GM18511 (cell line): ENCODE measurements around the gene KDSR.

Experiments used
- ATAC-seq: cut with Tn5 transposase; IDR thresholded peaks from one replicate; pipeline ENCODE4 v1.9.1; 2021; ENCODE audit warnings: mild to moderate bottlenecking, moderate library complexity; ENCODE audit not compliant: unreplicated experiment

Gene KDSR

DNA sequence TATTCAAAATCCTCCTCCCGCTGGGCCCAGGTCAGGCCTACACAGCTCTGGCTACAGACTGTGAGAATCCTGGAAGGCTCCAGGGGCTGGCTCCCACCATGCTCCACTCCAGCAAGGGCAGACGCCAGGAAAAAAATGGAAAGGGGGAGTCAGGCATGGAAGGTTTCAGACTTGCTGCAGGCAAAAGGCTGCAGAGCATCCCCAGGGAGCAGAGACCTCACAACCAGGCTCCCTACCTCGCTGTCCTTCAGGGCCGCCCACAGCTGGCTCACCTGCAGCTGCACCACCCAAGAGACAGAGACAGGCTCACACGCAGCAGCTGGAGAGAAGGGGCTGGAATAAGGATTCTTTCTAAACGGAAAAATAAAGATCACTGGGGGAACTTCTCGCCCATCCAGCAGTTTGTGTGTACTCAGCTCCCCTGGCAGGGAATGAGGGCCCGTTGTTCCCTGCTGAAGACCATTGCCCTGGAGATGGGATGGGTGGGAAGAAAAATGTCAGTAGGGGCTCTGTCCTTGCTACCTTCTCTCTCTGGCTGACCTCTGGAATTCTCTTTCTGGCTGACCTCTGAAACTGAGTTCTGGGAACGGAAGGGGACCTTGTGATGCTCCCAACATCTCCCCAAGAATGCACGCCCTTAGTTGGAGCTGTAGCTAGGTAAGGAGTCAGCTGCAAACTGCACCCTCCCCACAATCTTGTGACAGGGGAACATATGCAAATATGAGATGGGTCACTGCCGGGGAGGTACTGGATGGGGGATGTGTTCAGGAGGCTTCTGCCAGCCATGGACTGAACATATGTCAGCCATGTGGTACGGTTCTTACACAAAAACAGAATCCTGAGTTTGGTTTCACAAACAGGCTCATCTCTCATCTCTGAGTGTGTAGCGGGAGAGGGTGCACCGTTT, 81.9 kb downstream of the KDSR start:
- peak; percentile 97 for ATAC-seq

DNA sequence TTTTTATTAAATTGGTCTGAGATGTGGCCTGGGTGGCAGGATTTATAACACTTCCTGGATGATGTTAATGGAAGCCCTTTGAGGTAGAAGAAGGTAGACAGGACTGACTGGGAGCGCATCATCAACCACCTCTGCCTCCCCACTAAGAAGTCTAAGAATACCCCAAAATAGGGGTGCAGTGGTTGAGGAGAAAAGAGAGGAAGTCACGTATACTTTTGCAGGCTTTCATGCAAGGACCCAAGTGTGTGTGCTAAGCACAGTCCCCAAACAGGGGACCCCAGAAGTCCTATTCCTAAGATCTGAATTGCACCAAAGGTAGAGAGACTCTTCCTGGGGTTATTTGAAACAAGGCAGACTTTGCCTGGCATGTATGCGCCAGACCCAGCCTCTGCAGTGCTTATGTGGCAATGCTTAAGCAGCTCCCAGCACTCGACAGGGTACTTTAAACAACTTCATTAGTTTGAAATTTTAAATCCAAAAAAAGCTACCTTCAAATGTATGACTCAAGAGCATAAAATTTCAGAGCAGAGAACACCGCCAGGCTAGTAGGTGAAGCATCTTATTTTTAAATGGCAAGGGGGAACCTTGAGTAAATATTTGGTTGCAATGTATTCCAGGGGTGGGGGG, 82.7 kb downstream of the KDSR start:
- no peak for ATAC-seq

DNA sequence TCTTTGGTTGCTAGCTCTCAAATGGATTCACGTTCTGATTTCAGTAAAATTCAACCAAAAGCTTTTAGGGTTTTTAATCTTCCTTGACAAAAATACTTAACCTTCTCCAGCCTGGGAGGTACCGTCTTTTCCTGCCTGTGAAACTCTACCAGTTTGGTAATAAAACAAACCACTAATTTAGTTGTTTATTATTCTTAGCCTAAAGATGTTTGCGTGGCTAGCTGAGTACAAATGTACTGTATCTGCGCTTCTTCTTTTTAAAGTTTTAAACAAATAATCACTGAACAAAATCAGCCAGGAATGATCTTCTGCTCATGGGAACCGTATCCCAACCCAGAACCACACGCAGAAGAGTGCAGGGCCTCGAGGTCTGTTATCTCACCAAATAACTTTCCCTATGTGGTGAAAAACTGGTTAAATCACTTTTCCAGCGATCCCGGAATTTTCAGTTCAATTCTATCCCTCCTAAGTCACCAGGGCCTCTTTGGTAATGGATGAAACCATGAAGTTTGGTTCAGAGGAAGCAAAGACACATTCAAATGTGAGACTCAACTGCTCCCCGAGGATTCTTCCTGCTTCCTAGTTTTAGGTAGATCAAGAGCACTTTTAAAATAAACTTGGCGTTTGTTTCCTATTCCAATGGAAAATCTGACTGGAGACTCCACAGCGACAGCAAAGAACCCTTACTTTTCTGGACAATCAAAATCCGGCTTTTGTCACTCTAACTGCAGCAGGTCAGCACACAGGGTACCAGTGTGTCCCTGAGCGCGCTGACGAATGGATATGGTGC, 83.5 kb downstream of the KDSR start:
- ATAC-seq = no peak

DNA sequence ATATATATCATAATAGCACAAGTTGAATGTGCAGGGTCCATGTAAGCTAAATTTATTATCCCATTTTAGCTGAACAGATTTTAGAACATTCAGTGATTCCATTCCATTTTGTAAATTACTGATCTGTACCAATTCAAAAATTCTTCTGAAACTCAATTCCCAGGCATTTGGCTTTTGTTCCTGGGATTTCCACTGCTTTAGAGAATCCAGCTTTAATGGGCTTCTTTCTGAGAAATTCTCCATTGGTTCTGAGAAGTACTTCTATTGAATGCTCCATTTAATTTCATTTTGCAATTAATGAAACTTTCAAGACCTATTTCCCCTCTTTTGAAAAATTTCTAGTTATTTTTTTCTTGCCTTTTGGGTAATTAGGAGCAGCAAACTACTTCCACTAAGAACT, 84.2 kb downstream of the KDSR start:
- ATAC-seq = no peak
